Hepatocyte (in vitro differentiated cells): ENCODE results near the gene CX3CR1.

Experiments
- EZH2 ChIP-seq: fragments of 200-600 bp; sonication (generic); IDR thresholded peaks from 2 replicates; pipeline ENCODE4 v1.6.1; 2016; ENCODE audit warnings: antibody characterized with exemption, mild to moderate bottlenecking, borderline replicate concordance
- EZH2phosphoT487 ChIP-seq: fragments of 200-600 bp; sonication (generic); IDR thresholded peaks from one replicate; pipeline ENCODE4 v1.6.1; 2018; ENCODE audit warnings: antibody characterized with exemption, mild to moderate bottlenecking, low read depth, moderate library complexity; ENCODE audit not compliant: unreplicated experiment, severe bottlenecking
- TF ChIP-seq, protein P1 (sequence below): fragments of 200-600 bp; sonication (generic); IDR thresholded peaks from 2 replicates; pipeline ENCODE4 v1.5.1; 2016; ENCODE audit warnings: antibody characterized with exemption, mild to moderate bottlenecking; ENCODE audit not compliant: poor library complexity

DNA sequence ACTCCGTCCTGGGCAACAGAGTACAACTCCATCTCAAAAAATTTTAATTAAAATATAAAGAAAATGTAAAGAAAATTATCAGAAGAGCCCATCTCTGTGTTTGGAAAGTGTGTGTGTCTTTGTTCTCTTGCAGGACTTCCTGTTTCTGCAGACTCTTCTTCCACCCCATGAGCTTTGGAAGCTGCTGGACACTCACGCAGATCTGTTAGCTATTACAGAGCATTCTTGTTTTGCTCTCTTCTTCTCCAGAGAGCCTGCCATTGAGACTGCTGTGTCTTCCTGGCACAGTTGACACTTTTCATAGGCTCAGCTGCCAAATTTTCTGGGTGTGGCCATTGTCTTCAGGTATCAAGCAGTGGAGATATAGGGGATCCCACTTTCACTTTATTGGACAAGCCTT lies 43.7 kb upstream of the CX3CR1 start:
- TF ChIP-seq, protein P1, sequence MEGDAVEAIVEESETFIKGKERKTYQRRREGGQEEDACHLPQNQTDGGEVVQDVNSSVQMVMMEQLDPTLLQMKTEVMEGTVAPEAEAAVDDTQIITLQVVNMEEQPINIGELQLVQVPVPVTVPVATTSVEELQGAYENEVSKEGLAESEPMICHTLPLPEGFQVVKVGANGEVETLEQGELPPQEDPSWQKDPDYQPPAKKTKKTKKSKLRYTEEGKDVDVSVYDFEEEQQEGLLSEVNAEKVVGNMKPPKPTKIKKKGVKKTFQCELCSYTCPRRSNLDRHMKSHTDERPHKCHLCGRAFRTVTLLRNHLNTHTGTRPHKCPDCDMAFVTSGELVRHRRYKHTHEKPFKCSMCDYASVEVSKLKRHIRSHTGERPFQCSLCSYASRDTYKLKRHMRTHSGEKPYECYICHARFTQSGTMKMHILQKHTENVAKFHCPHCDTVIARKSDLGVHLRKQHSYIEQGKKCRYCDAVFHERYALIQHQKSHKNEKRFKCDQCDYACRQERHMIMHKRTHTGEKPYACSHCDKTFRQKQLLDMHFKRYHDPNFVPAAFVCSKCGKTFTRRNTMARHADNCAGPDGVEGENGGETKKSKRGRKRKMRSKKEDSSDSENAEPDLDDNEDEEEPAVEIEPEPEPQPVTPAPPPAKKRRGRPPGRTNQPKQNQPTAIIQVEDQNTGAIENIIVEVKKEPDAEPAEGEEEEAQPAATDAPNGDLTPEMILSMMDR, result no peak
- no peak for TF ChIP-seq EZH2
- TF ChIP-seq EZH2phosphoT487, result no peak
